H9 (cell line): ENCODE measurements around the gene CRACR2B. TPM values are rescaled to one million over a fixed set of nuclear protein-coding genes. Genes with fewer than 3 reads are reported as not detected.

Experiments
- DNase-seq: peaks from one replicate; pipeline ENCODE4 v3.0.0-alpha.2; 2017
- H2AFZ ChIP-seq: one replicate; pipeline ENCODE4 v1.6.1; 2013; ENCODE audit warnings: mild to moderate bottlenecking, low read length, control low read depth, moderate library complexity
- H2AK5ac ChIP-seq: 2 replicates; pipeline ENCODE4 v1.6.1; 2013; ENCODE audit warnings: low read length, control low read depth, mixed read lengths; ENCODE audit not compliant: insufficient read length
- H2BK120ac ChIP-seq: one replicate; pipeline ENCODE4 v1.6.1; 2013; ENCODE audit warnings: low read depth, mild to moderate bottlenecking, low read length, control low read depth, inconsistent platforms; ENCODE audit not compliant: poor library complexity, severe bottlenecking
- H2BK12ac ChIP-seq: 2 replicates; pipeline ENCODE4 v1.6.1; 2013; ENCODE audit warnings: low read length, control low read depth, mixed read lengths, low read depth; ENCODE audit not compliant: insufficient read length
- H2BK15ac ChIP-seq: 2 replicates; pipeline ENCODE4 v1.6.1; 2013; ENCODE audit warnings: low read depth, low read length, control low read depth
- H2BK20ac ChIP-seq: one replicate; pipeline ENCODE4 v1.6.1; 2013; ENCODE audit warnings: low read depth, mild to moderate bottlenecking, low read length, control low read depth, inconsistent platforms; ENCODE audit not compliant: poor library complexity, severe bottlenecking
- H2BK5ac ChIP-seq: 2 replicates; pipeline ENCODE4 v1.6.1; 2013; ENCODE audit warnings: low read length, control low read depth, mixed read lengths; ENCODE audit not compliant: insufficient read length
- H3K14ac ChIP-seq: 2 replicates; pipeline ENCODE4 v1.6.1; 2013; ENCODE audit warnings: low read length, control low read depth; ENCODE audit not compliant: insufficient read depth
- H3K18ac ChIP-seq: 2 replicates; pipeline ENCODE4 v1.6.1; 2013; ENCODE audit warnings: low read depth, mild to moderate bottlenecking, mixed read lengths, low read length, control low read depth; ENCODE audit not compliant: insufficient read length
- H3K23ac ChIP-seq: 2 replicates; pipeline ENCODE4 v1.6.1; 2013; ENCODE audit warnings: low read length, control low read depth, mixed read lengths, low read depth; ENCODE audit not compliant: insufficient read length
- H3K23me2 ChIP-seq: 2 replicates; pipeline ENCODE4 v1.6.1; 2013; ENCODE audit warnings: low read depth, mild to moderate bottlenecking, mixed read lengths, low read length, control low read depth; ENCODE audit not compliant: insufficient read length, poor library complexity, severe bottlenecking
- H3K27ac ChIP-seq: 2 replicates; pipeline ENCODE4 v1.5.1; 2013; ENCODE audit warnings: low read length, control low read depth, mixed read lengths, low read depth; ENCODE audit not compliant: insufficient read length
- H3K27me3 ChIP-seq: 2 replicates; pipeline ENCODE4 v1.6.1; 2013; ENCODE audit warnings: low read length, control low read depth, inconsistent platforms; ENCODE audit not compliant: insufficient read depth
- H3K4ac ChIP-seq: 2 replicates; pipeline ENCODE4 v1.6.1; 2013; ENCODE audit warnings: low read depth, mild to moderate bottlenecking, control low read depth, inconsistent platforms, low read length, moderate library complexity
- H3K4me1 ChIP-seq: 2 replicates; pipeline ENCODE4 v1.6.1; 2013; ENCODE audit warnings: low read length, control low read depth, inconsistent platforms; ENCODE audit not compliant: insufficient read depth
- H3K4me2 ChIP-seq: 2 replicates; pipeline ENCODE4 v1.6.1; 2013; ENCODE audit warnings: low read length, control low read depth, mixed read lengths; ENCODE audit not compliant: insufficient read length, insufficient read depth
- H3K56ac ChIP-seq: 2 replicates; pipeline ENCODE4 v1.6.1; 2013; ENCODE audit warnings: low read depth, mild to moderate bottlenecking, mixed read lengths, low read length, control low read depth; ENCODE audit not compliant: insufficient read length
- H3K79me1 ChIP-seq: 2 replicates; pipeline ENCODE4 v1.6.1; 2013; ENCODE audit warnings: low read depth, mild to moderate bottlenecking, moderate library complexity, low read length, control low read depth, inconsistent platforms; ENCODE audit not compliant: insufficient read depth, poor library complexity, severe bottlenecking
- H3K79me2 ChIP-seq: 2 replicates; pipeline ENCODE4 v1.6.1; 2013; ENCODE audit warnings: low read length, control low read depth, inconsistent platforms; ENCODE audit not compliant: insufficient read depth
- H3K9ac ChIP-seq: 2 replicates; pipeline ENCODE4 v1.6.1; 2013; ENCODE audit warnings: low read length, control low read depth, mixed read lengths; ENCODE audit not compliant: insufficient read length; ENCODE audit errors: extremely low read depth
- H3K9me3 ChIP-seq: one replicate; pipeline ENCODE4 v1.6.1; 2013; ENCODE audit warnings: low read depth, low read length, inconsistent platforms; ENCODE audit not compliant: control insufficient read depth
- H3T11ph ChIP-seq: one replicate; pipeline ENCODE4 v1.6.1; 2013; ENCODE audit warnings: mild to moderate bottlenecking, low read length, control low read depth, inconsistent platforms
- H4K20me1 ChIP-seq: one replicate; pipeline ENCODE4 v1.6.1; 2013; ENCODE audit not compliant: control insufficient read depth, insufficient read length, insufficient read depth
- H4K5ac ChIP-seq: 2 replicates; pipeline ENCODE4 v1.6.1; 2013; ENCODE audit warnings: low read depth, mild to moderate bottlenecking, mixed read lengths, low read length, control low read depth; ENCODE audit not compliant: insufficient read length
- H4K8ac ChIP-seq: replicated peaks from 2 replicates; pipeline ENCODE4 v1.6.1; 2013; ENCODE audit warnings: low read length, control low read depth, mixed read lengths, low read depth; ENCODE audit not compliant: insufficient read length
- H4K91ac ChIP-seq: 2 replicates; pipeline ENCODE4 v1.6.1; 2013; ENCODE audit warnings: low read depth, mild to moderate bottlenecking, moderate library complexity, mixed read lengths, low read length, control low read depth; ENCODE audit not compliant: insufficient read length
- H3K27ac Mint-ChIP-seq, 3 experiments: 2 replicates in 2 of 3; 3 replicates in 1 of 3; pipeline ENCODE4 v1.8.0; 2020 to 2021; ENCODE audit warnings: mixed read lengths in 3 of 3, mild to moderate bottlenecking in 1 of 3, moderate library complexity in 1 of 3
- H3K27me3 Mint-ChIP-seq: 2 replicates; pipeline ENCODE4 v1.8.0; 2021; ENCODE audit warnings: low read depth, mild to moderate bottlenecking, moderate library complexity, mixed read lengths
- H3K36me3 Mint-ChIP-seq, 3 experiments: 2 replicates in 2 of 3; 3 replicates in 1 of 3; pipeline ENCODE4 v1.8.0; 2020 to 2021; ENCODE audit warnings: low read depth in 3 of 3, mixed read lengths in 3 of 3; ENCODE audit not compliant: insufficient read depth in 1 of 3
- H3K4me1 Mint-ChIP-seq, 2 experiments: 2 replicates each; pipeline ENCODE4 v1.8.0; 2020; ENCODE audit warnings: mixed read lengths in 2 of 2
- H3K4me3 Mint-ChIP-seq, 2 experiments: 2 replicates in 1 of 2; 3 replicates in 1 of 2; pipeline ENCODE4 v1.8.0; 2020 to 2021; ENCODE audit warnings: mild to moderate bottlenecking in 2 of 2, mixed read lengths in 2 of 2, moderate library complexity in 1 of 2
- H3K9me3 Mint-ChIP-seq, 2 experiments: 2 replicates in 1 of 2; 3 replicates in 1 of 2; pipeline ENCODE4 v1.8.0; 2020; ENCODE audit warnings: mild to moderate bottlenecking in 2 of 2, mixed read lengths in 2 of 2, moderate library complexity in 1 of 2
- WGBS: extraction: QIAGEN DNeasy Blood & Tissue Kit; methylation state at CpG from one replicate; pipeline ENCODE4 v1.1.7; 2013; ENCODE audit warnings: missing lambda C conversion rate, low lambda C conversion rate, mixed read lengths; ENCODE audit not compliant: insufficient read length; ENCODE audit errors: extremely low coverage; 5-methylcytosine and 5-hydroxymethylcytosine counted together
- total RNA-seq: library from RNA; stranded (reverse); gene quantifications from 2 replicates; pipeline ENCODE4 v1.2.1, GENCODE V29; 2021
- TF ChIP-seq, protein P1 (sequence below): fragments of 200-600 bp; sonication (generic); conservative IDR thresholded peaks from 3 replicates; pipeline ENCODE4 v1.8.0; 2021; ENCODE audit warnings: antibody characterized with exemption, mild to moderate bottlenecking

Gene CRACR2B
- total RNA-seq, 1 experiment from 2014 or later: 29.0 TPM

DNA sequence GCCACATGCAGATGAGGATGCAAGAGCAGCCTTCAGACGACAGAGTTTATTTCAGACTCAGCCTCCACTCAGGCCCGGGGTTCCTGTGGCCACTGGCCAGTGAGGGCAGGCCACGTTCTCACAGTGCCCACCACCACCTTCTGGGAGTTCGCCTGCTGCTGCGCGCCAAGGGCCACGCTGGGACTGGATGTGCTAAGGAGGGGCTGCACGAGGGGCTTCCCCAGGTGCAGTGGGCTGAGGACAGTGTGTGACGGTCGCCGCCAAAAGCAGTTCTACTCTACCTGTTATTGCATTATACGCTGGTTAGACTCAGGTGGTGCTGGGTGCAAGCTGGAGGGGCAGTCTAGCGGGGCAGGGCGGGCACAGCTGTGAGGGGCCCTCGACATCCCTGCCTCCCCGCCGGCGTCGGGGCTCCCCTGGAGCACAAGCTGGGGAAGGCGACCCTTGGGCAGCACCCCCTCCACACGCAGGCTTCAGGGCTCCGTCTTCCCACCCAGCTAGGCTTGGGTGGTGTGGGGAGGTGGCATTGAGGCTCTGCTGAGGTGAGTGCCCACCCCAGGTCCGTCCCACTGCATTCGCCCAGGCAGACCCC is 40.5 kb upstream of the CRACR2B start:
- no peak overlapping the region for H3K4me2 ChIP-seq
- no peak overlapping the region for H3K27ac Mint-ChIP-seq
- H3K9me3 Mint-ChIP-seq: no peaks in the 10 kb centered on the region
- H4K8ac ChIP-seq: no peak overlapping the region
- H4K91ac ChIP-seq: no peak overlapping the region
- peaks cover 4% of the 10 kb centered on the region for H3K23me2 ChIP-seq
- no peak overlapping the region for H3K27ac ChIP-seq
- H2BK5ac ChIP-seq: no peak overlapping the region
- no peak overlapping the region for H2BK15ac ChIP-seq
- H3K36me3 Mint-ChIP-seq: peaks cover 3 to 13% (median 4%) of the 10 kb centered on the region in 3 experiments; a peak in 5 of 7 replicates
- no peak overlapping the region; a peak in 1 of 5 replicates for H3K4me3 Mint-ChIP-seq
- no peak overlapping the region for H2BK120ac ChIP-seq
- H2AK5ac ChIP-seq: no peak overlapping the region
- no peak for DNase-seq
- peaks cover 10% of the 10 kb centered on the region for H3K27me3 Mint-ChIP-seq
- no peak overlapping the region for H2BK12ac ChIP-seq
- H3K4ac ChIP-seq: no peak overlapping the region
- H3K18ac ChIP-seq: no peak overlapping the region
- H3K14ac ChIP-seq: no peak overlapping the region; the same call in 1 of the 2 replicates
- H3K79me2 ChIP-seq: no peaks in the 10 kb centered on the region
- no peaks in the 10 kb centered on the region for H4K20me1 ChIP-seq
- no peak overlapping the region for H3T11ph ChIP-seq
- H3K23ac ChIP-seq: no peak overlapping the region
- no peaks in the 10 kb centered on the region for H3K79me1 ChIP-seq
- no peak overlapping the region for H2AFZ ChIP-seq
- H3K4me1 ChIP-seq: peaks cover 2% of the 10 kb centered on the region; the same call in 1 of the 2 replicates
- H2BK20ac ChIP-seq: no peak overlapping the region
- no peaks in the 10 kb centered on the region for H3K27me3 ChIP-seq
- no CpG with 5 or more reads among the region's 24 CpGs for WGBS
- H4K5ac ChIP-seq: no peak overlapping the region
- no peaks in the 10 kb centered on the region for H3K9me3 ChIP-seq
- H3K56ac ChIP-seq: no peak overlapping the region
- no peak overlapping the region for H3K9ac ChIP-seq
- peaks cover 18 to 40% of the 10 kb centered on the region in 2 experiments for H3K4me1 Mint-ChIP-seq
- TF ChIP-seq, protein P1, sequence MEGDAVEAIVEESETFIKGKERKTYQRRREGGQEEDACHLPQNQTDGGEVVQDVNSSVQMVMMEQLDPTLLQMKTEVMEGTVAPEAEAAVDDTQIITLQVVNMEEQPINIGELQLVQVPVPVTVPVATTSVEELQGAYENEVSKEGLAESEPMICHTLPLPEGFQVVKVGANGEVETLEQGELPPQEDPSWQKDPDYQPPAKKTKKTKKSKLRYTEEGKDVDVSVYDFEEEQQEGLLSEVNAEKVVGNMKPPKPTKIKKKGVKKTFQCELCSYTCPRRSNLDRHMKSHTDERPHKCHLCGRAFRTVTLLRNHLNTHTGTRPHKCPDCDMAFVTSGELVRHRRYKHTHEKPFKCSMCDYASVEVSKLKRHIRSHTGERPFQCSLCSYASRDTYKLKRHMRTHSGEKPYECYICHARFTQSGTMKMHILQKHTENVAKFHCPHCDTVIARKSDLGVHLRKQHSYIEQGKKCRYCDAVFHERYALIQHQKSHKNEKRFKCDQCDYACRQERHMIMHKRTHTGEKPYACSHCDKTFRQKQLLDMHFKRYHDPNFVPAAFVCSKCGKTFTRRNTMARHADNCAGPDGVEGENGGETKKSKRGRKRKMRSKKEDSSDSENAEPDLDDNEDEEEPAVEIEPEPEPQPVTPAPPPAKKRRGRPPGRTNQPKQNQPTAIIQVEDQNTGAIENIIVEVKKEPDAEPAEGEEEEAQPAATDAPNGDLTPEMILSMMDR: no peak
